Liver (tissue), 3 donors: ENCODE results near the gene HIVEP3.

Experiments
- ATF3 ChIP-seq: IDR thresholded peaks from 2 replicates; pipeline ENCODE4 v1.6.1; 2016; ENCODE audit warnings: antibody characterized with exemption
- CTCF ChIP-seq: fragments of 150-350 bp; IDR thresholded peaks from 2 replicates; pipeline ENCODE4 v1.5.1; 2017; ENCODE audit warnings: improper control_type of control experiment, low read depth, low read length; ENCODE audit not compliant: missing input control
- GABPA ChIP-seq, 2 donors: IDR thresholded peaks in 1 of 2; conservative IDR thresholded peaks in 1 of 2; 2 replicates each; pipeline ENCODE4 v1.6.1; 2016; ENCODE audit warnings: antibody characterized with exemption in 2 of 2, mild to moderate bottlenecking in 1 of 2, moderate library complexity in 1 of 2
- MAX ChIP-seq: IDR thresholded peaks from 2 replicates; pipeline ENCODE4 v1.6.1; 2016; ENCODE audit warnings: antibody characterized with exemption
- REST ChIP-seq: IDR thresholded peaks from 2 replicates; pipeline ENCODE4 v1.6.1; 2016; ENCODE audit warnings: antibody characterized with exemption, mild to moderate bottlenecking
- RXRA ChIP-seq, 2 donors: IDR thresholded peaks; 2 replicates each; pipeline ENCODE4 v1.6.1; 2017 to 2018; ENCODE audit warnings: antibody characterized with exemption in 2 of 2, mild to moderate bottlenecking in 1 of 2
- SP1 ChIP-seq: IDR thresholded peaks from 2 replicates; pipeline ENCODE4 v1.6.1; 2018; ENCODE audit warnings: antibody characterized with exemption, mild to moderate bottlenecking
- TAF1 ChIP-seq: conservative IDR thresholded peaks from 2 replicates; pipeline ENCODE4 v1.6.1; 2016; ENCODE audit warnings: antibody characterized with exemption, mild to moderate bottlenecking
- YY1 ChIP-seq: IDR thresholded peaks from 2 replicates; pipeline ENCODE4 v1.6.1; 2016; ENCODE audit warnings: antibody characterized with exemption, mild to moderate bottlenecking
- donor health status: healthy.
- donor health status: healthy.

- TF ChIP-seq MAX, result no peak
- TF ChIP-seq CTCF, result no peak
- TF ChIP-seq YY1, result no peak
- no peak for TF ChIP-seq TAF1
- no peak for TF ChIP-seq ATF3
- TF ChIP-seq REST, result no peak
- TF ChIP-seq GABPA (IDR thresholded peaks at IDR 0.05 in 1 of 2, conservative IDR thresholded peaks at IDR 0.05 in 1 of 2), result no peak
- TF ChIP-seq SP1, result no peak
- no peak for TF ChIP-seq RXRA (IDR thresholded peaks at IDR 0.05)
Observed at GRCh38 chr1:41658431-41659158, 260.1 kb downstream of the HIVEP3 start.
